ENCODE measurements around the gene PRND. TPM values are rescaled to one million over a fixed set of nuclear protein-coding genes. Genes with fewer than 3 reads are reported as not detected.

PRND gene
- total and polyA plus RNA-seq, 4 donors, result 0.22 to 12.1 TPM; not detected in 2

DNA sequence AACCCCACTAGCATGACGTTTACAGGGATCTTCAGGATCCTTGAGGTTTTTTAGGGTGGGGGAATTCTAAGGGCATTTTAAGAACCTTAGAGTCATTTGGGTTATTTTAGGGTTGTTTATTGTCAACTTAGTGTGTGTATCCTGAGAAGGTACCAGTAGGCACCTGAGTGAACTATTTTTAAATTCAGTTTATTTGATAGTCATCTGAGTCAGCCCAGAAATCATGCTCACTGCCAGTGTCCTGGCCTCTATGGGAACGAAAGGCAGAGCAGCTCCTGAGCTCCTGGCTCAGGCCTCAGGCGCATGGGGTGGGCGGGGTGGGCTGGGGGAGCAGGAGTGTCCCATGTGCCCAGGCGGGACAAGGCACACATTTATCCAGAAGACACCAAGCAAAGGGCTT is 52.0 kb downstream of the PRND start:
- DNase-seq (no peak), ATAC-seq (ENCODE audit: insufficient read depth, low FRiP score) (no peak)
- H3K4me1 ChIP-seq (ENCODE audit: control insufficient read depth in 5 of 5, insufficient read depth in 5 of 5, low read length in 5 of 5), result no peaks in the 10 kb centered on the region
- H3K27me3 ChIP-seq (ENCODE audit: control insufficient read depth in 3 of 3, insufficient read depth in 3 of 3, low read length in 2 of 3), result no peaks in the 10 kb centered on the region
- H3K9me3 ChIP-seq (ENCODE audit: control insufficient read depth in 4 of 4, insufficient read depth in 3 of 4, low read length in 3 of 4), result peaks cover 0 to 5% (median 2%) of the 10 kb centered on the region in 4 donors
- WGBS, 2 donors, result 90 to 94% methylated on average over 5 of the region's 5 CpGs
- TF ChIP-seq, protein P1, sequence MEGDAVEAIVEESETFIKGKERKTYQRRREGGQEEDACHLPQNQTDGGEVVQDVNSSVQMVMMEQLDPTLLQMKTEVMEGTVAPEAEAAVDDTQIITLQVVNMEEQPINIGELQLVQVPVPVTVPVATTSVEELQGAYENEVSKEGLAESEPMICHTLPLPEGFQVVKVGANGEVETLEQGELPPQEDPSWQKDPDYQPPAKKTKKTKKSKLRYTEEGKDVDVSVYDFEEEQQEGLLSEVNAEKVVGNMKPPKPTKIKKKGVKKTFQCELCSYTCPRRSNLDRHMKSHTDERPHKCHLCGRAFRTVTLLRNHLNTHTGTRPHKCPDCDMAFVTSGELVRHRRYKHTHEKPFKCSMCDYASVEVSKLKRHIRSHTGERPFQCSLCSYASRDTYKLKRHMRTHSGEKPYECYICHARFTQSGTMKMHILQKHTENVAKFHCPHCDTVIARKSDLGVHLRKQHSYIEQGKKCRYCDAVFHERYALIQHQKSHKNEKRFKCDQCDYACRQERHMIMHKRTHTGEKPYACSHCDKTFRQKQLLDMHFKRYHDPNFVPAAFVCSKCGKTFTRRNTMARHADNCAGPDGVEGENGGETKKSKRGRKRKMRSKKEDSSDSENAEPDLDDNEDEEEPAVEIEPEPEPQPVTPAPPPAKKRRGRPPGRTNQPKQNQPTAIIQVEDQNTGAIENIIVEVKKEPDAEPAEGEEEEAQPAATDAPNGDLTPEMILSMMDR (IDR thresholded peaks at IDR 0.05; ENCODE audit: control extremely low read depth, extremely low read depth), result no peak
- no peak overlapping the region for H3K9ac ChIP-seq (ENCODE audit: insufficient read depth in 1 of 2, low read length in 2 of 2)
- H3K27ac ChIP-seq (ENCODE audit: low read depth in 1 of 2, low read length in 1 of 2), result no peak overlapping the region
- H3K4me3 ChIP-seq, result no peak overlapping the region
- no peaks in the 10 kb centered on the region for H3K36me3 ChIP-seq (ENCODE audit: control insufficient read depth in 4 of 4, insufficient read depth in 4 of 4, low read length in 4 of 4)

DNA sequence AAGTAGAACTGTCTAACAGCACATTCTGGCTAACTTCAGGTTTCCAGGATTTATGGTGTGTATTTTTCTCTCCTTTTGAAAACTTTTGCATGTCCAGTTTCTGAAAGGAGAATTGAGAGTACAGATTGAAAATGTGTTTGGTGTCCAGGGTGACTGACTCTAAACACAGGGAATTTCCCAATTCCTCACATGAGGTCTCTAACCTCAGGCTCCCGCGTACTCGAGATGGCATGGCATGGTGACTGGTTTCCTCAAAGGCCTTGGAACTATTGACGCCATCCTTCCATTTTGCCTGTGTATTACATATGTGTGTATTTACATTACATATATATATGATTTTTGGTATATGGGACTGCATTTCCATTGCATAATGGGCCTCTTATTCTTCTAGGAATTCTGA is 52.5 kb downstream of the PRND start:
- Histone ChIP-seq H3K4me1 (ENCODE audit: control insufficient read depth in 5 of 5, insufficient read depth in 5 of 5, low read length in 5 of 5) (no peaks in the 10 kb centered on the region), H3K9ac (ENCODE audit: insufficient read depth in 1 of 2, low read length in 2 of 2) (no peak overlapping the region), H3K4me3 (no peak overlapping the region), H3K36me3 (ENCODE audit: control insufficient read depth in 4 of 4, insufficient read depth in 4 of 4, low read length in 4 of 4) (no peaks in the 10 kb centered on the region), H3K9me3 (ENCODE audit: control insufficient read depth in 4 of 4, insufficient read depth in 3 of 4, low read length in 3 of 4) (peaks cover 0 to 5% (median 2%) of the 10 kb centered on the region in 4 donors), H3K27ac (ENCODE audit: low read depth in 1 of 2, low read length in 1 of 2) (no peak overlapping the region), H3K27me3 (ENCODE audit: control insufficient read depth in 3 of 3, insufficient read depth in 3 of 3, low read length in 2 of 3) (no peaks in the 10 kb centered on the region)
- 77% methylated on average over 4 of the region's 4 CpGs for WGBS, 2 donors
- TF ChIP-seq, protein P1 (IDR thresholded peaks at IDR 0.05; ENCODE audit: control extremely low read depth, extremely low read depth), result no peak
- ATAC-seq (ENCODE audit: insufficient read depth, low FRiP score) (no peak), DNase-seq (no peak)

DNA sequence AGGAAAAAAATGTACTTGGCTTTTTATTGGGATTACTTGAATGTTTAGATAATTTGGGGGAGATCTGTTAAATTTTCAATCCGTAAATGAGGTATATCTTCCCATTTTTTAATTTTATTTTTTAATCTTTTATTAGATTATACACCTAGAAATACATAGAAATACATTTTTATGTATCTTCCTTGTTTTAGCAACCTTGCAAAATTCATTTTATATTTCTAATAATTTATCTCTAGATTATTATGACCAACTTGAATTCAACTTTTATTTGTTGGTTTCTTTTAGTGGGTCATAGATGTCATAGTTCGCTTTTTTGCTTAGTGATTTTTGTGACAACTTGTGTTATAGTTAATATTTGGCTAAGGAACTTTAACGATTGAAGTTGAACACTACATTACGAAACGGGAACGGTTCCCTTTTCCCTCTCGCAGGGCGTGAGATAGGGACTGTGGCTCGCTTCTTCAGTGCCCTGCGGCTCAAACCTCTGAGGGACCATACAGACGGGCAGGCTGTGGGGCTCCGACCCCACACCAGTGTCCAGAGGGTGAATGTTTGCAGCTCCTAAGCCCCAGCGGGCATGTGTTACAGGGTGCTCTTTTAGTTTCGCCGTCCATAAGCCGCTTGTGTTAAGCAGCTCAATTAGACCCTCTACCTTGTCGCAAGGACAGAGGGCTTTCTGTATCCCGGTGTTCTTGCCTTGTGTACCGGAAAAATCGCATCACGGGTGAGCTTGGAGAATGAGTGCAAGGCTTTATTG is 53.8 kb downstream of the PRND start:
- Histone ChIP-seq H3K27me3 (ENCODE audit: control insufficient read depth in 3 of 3, insufficient read depth in 3 of 3, low read length in 2 of 3) (no peaks in the 10 kb centered on the region), H3K9ac (ENCODE audit: insufficient read depth in 1 of 2, low read length in 2 of 2) (no peak overlapping the region), H3K27ac (ENCODE audit: low read depth in 1 of 2, low read length in 1 of 2) (no peak overlapping the region), H3K36me3 (ENCODE audit: control insufficient read depth in 4 of 4, insufficient read depth in 4 of 4, low read length in 4 of 4) (no peaks in the 10 kb centered on the region), H3K4me1 (ENCODE audit: control insufficient read depth in 5 of 5, insufficient read depth in 5 of 5, low read length in 5 of 5) (no peaks in the 10 kb centered on the region), H3K4me3 (no peak overlapping the region), H3K9me3 (ENCODE audit: control insufficient read depth in 4 of 4, insufficient read depth in 3 of 4, low read length in 3 of 4) (peaks cover 0 to 5% (median 2%) of the 10 kb centered on the region in 4 donors)
- TF ChIP-seq, protein P1 (IDR thresholded peaks at IDR 0.05; ENCODE audit: control extremely low read depth, extremely low read depth), result no peak
- 76 to 78% methylated on average over 21 of the region's 21 CpGs for WGBS, 2 donors
- ATAC-seq (ENCODE audit: insufficient read depth, low FRiP score), result no peak
- DNase-seq, result no peak
